CD4-positive, alpha-beta T cell treated with Interleukin-4 for 4 hours (primary cell): ENCODE results near the gene THUMPD2.
"Not testable (repeated sequence)": the region's sequence is repeated elsewhere in the genome, so short reads cannot be mapped to it uniquely, and the experiment has no call there.

Experiments
- DNase-seq: peaks from one replicate; pipeline ENCODE4 v3.0.0-alpha.2; 2020

THUMPD2 gene

GRCh38 chr2:39778775-39779340 is at the start of gene THUMPD2:
Gene THUMPD2 (minus strand): TSS chr2:39779258. CDS start chr2:39779239, 19 bp downstream.
- peak; percentile 42 for DNase-seq

GRCh38 chr2:39821871-39822270 is 42.8 kb upstream of the THUMPD2 start:
- DNase-seq: no peak

- DNase-seq: no peak
Observed at GRCh38 chr2:39816845-39817244, 37.8 kb upstream of the THUMPD2 start.

GRCh38 chr2:39816428-39816827 is 37.4 kb upstream of the THUMPD2 start:
- DNase-seq: no peak

DNA sequence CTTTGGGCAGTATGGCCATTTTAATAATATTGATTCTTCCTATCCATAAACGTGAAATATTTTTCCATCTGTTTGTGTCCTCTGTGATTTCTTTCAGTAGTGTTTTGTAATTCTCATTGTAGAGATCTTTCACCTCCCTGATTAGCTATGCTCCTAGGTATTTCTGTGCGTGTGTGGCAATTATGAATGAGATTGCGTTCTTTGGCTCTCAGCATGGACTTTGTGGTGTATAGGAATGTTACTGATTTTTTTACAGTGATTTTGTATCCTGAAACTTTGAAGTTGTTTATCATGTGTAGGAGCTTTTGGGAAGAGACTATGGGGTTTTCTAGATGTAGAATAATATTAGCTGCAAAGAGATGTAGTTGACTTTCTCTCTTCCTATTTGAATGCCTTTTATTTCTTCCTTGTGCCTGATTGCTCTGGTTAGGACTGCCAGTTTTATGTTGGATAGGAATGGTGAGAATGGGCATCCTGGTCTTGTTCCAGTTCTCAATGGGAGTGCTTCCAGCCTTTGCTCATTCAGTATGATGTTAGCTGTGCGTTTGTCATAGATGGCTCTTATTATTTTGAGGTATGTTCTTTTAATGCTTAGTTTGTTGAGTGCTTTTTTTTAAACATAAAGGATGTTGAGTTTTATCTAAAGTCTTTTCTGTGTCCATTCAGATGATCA is 27.0 kb upstream of the THUMPD2 start:
- DNase-seq: no peak

DNA sequence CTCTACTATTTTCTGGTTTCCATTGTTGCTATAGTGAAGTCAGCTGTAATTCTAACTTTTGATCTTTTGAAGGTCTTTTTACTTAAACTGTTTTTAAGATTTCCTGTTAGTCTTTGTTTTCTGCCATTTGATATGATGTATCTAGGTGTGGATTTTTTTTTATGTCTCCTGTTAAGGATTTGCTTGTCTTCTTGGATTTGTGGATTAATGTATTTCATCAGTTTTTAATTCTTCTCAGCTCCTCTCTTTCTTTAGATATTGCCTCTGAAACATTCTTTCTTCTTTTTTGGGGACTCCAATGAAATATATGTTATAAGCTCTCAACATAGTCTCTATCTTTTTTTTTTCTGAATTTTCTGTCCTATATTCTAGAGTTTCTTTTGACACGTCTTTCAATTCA is 24.8 kb upstream of the THUMPD2 start:
- DNase-seq: no peak

DNA sequence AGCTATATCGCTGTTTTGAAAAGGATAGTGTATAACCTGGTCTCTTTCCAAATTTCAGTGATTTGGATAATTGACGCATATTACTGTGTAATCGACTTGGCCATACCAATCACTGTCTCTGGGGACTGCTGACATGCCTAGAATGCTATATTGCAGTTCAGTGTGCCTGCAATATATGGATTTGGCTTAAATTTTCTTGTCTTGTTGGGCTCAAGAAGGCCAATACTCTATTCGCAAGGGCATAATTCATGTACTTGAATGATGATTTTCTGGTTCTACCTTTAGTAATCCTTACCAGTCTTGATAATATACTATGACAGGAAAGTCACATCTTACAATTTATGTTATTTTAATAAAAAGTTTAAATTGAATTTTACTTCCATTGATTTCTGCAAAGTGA is 21.7 kb upstream of the THUMPD2 start:
- no peak for DNase-seq

DNA sequence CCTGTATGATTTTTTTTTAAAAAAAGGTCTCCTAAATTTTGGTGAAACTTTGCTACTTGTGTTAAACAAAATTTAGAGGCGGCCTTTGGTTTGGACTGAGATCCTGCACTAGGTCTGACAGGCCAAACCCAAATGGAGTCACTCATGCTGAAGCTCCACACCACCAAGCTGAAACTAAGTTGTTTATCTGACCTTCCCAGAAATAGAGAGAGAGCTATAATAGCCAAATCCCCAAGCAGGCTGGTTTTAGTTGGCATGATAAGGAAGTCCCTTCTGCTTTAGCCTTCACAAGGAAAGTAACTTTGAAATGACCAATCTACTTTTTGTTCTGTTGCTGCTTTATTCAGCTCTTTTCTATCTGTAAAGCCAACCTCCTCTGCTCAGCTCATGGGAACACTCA is 17.1 kb upstream of the THUMPD2 start:
- DNase-seq: no peak

- not testable (repeated sequence) for DNase-seq
Observed at GRCh38 chr2:39790216-39790818, 11.3 kb upstream of the THUMPD2 start.

DNA sequence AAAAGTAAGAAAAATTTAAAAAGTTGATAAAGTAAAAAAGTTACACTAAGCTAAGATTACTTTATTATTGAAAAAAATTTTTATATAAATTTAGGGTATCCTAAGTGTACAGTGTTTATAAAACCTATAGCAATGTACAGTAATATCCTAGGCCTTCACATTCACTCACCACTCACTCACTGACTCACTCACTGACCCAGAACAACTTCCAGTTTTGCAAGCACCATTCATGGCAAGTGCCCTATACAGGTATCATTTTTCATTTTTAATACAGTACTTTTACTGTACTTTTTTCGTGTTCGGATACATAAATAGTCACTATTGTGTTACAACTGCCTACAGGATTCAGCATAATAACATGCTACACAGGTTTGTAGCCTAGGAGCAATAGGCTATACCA is 8.9 kb upstream of the THUMPD2 start:
- DNase-seq: no peak

DNA sequence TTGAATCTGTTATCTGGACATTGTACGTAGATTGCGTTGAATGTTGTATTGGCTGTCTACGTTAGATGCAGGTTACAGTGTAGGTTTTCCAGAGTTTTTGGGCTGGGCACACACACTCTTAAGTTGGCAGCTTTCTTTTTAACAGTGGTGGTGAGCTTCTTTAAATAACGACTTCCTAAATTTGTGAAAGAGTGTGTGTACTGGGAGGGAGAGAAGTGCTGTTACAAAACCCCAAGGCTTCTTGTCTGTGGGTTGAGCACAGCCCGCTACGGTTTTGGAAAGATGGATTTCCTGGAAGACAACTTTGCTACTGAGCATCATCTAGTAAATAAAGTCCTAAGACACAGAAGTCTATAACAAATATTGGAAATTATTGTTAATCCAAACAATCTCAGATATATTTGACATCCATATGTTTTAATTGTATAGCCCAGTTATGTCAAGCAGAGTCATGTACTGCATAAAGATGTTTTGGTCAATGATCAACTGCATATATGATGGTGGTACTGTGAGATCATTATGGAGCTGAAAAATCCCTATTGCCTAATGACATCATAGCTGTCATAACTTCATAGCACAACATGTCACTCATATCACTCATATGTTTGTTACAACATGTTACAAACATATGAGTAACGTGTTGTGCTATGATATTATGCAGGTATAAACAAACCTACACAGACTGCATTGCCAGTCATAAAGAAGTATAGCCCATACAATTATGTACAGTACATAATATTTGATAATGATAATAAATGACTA is 7.9 kb upstream of the THUMPD2 start:
- DNase-seq: no peak

- no peak for DNase-seq
Observed at GRCh38 chr2:39782591-39782990, 3.5 kb upstream of the THUMPD2 start.

GRCh38 chr2:39781697-39782096 is 2.6 kb upstream of the THUMPD2 start:
- no peak for DNase-seq

DNA sequence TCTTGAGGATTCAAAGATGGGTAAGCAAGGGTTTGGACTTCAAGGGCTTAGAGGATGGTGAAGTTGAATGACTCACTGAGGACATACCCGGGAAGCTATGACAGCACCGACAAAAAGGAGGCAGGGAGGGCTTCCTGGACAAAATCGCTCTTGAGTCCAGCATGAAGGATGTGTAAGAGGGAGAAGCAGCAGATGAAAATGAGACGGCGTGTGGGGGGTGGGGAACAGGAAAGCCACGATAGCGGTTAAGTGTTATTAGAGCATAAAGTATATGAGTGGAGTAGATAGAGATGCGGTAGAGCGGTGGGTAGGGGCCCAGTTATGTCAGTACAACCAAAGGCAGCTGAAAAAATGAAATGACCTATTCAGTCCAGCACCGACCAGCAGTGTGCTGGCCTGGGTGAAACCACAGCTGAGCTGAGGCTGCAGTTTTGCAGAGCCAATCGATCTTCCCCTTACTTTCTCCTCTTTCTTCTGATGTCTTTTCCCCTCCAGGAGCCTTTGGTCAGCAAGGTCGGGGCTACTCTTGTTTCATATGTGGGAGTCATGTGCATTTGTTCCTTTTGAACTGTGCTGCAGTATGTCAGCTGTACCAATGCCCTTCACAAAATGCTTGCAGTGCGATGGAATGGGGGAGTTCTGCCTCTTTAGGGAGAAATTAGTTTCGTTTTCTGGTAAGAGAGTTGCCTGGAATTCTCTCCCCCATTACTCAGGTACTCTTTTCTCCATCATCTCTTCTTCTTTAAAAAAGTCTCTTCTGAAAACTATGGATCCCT is 2.0 kb upstream of the THUMPD2 start:
- DNase-seq: no peak

- DNase-seq: no peak
Observed at GRCh38 chr2:39779927-39780326, 869 bp upstream of the THUMPD2 start.

DNA sequence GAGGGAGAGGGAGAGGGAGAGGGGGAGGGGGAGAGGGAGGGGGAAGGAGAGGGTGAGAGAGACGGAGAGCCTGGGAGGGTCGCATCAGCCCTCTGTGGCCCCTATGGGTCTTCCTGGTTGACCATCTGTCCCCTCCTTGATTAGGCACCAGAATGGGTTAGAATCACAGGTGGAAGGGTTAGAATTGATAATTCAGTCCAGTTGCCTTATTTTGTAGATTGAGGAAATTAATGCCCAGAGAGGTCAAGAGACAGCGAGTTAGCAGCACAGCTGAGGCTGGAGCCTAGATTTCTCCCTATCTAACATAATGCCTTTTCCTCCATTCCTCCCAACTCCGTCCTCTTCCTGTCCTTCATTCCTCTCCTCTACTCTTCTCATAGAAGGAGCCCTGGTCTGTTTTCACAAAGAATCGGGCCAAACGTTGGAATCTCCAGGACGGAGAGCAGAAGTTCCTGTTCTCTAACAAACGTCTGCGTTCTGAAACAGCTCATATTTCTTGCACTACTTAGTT is 338 bp upstream of the THUMPD2 start:
- no peak for DNase-seq

DNA sequence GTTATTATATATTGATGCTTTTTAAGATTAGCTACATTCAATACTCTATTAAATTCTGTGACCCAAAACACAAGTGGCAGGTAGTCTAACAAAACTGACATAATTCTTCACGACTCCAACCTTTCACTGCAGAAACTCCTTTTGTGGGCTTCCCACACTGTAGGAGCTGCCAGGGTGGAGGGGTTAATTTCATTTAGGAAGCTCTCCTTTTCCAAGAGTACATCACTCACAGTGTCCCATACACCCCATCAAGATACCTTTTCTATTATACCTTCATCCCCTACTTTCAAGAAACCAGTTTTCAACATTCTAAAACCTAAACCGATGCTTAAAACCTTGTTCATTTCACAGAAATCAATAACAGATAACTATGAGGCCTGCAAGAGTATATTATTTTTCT is 825 bp downstream of the THUMPD2 start:
- no peak for DNase-seq

- no peak for DNase-seq
Observed at GRCh38 chr2:39772812-39773152, 6.3 kb downstream of the THUMPD2 start.

DNA sequence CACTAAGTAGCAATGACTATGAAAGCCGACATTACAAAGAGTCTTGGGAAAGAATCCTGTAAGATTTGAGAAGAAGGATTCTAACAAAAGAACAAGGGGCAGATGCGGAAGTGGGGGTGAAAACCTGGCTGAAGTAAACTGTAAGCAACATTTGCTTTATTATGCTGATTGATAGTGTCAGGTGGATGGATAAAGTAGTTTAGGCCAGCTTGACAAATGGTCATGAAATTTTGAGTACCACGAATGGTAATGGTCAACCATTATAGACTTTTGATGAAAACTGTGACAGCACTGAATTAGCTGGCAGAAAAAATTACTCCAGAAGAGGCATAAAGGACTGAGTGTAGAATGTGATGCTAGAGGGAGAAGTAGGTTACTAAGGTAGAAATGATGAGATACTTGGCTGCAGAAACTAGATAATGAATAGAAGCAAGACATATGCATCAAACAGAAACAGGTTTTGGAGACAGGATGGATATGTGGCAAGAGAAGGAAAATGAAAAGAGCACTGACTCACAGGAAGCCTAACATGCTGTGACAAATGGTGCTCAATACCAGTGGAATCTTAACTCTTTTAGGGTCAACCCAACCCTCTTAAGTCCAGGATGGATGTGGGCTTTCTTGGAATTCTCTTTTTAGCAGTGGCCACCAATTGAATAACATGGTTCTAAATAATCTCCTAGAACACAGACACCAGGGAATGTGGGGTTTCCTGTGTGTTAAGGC is 6.8 kb downstream of the THUMPD2 start:
- no peak for DNase-seq

GRCh38 chr2:39762448-39762847 is 16.6 kb downstream of the THUMPD2 start:
- no peak for DNase-seq

DNA sequence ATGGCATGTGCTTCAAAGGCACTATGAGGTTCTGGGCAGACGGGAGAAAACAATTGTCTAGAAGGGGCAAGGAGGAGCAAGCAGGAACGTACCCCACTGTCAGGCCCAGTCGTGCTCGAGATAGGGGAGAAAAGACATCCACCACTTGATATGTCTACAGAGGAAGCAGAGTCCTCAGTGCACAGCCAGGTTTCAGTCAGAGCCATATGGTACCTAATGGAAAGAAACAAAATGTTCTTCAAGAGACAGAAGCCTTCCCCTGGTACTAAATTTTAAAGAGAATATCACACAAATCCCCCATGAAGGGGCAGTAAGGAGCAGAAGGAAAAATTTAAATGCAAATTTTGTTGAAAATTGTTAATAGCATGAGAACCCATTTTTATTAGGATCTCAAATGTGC is 21.9 kb downstream of the THUMPD2 start:
- no peak for DNase-seq

GRCh38 chr2:39755466-39755865 is 23.6 kb downstream of the THUMPD2 start:
- DNase-seq: no peak
